ENCODE results near the gene MPZL1. TPM values are rescaled to one million over a fixed set of nuclear protein-coding genes. Genes with fewer than 3 reads are reported as not detected.

MPZL1 gene
- polyA plus RNA-seq = 10 to 100 TPM; 16.1 to 74.1 (median 46.4) TPM

DNA sequence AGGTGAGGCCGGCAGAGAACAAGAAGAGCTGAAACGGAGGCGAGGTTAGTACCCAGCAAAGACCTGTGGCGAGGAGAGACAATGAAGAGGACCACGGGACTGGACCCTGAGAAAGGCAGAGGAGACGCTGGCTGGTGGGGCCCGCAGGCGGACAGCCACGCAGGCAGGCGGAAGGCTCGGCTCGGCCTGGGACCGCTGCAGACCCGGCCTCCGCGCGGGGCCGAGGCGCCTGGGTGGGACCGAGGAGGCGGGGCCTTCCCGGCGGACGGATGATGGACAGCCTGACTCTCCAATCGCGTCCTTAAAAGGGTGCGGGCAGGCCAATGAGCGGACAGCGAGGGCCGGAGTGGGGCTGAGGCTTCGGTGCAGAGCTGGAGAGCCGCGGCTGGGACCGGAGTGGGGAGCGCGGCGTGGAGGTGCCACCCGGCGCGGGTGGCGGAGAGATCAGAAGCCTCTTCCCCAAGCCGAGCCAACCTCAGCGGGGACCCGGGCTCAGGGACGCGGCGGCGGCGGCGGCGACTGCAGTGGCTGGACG is at the start of gene MPZL1:
Gene MPZL1 (plus strand): TSS at position 366 of the 535 bp plus-strand sequence. CDS start 170 bp downstream, outside the sequence.
- peak within 1 kb of the TSS; percentile 70 for H3K27ac ChIP-seq (ENCODE audit: low read depth, low read length)
- WGBS, 3 donors = 0 to 1% (median 0%) methylated on average over 45 to 52 of the region's 52 CpGs

DNA sequence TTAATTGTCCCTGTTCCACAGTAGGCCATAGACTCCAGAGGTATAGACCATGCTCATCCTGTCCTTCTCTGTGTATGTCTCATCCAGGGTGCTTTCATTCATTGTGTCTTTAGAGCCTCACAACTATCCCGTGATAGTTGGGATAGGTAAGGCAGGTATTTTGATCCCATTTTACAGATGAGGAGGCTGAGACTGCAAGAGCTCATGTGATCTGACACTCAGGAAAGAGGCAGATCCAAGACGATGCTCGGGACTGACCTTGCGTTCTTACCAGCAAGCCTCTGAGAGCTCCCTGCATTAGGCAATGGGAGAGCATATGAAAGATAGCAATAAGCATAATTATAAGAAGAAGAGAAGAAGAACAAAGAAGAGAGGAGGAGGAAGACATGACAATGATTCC is 49.0 kb upstream of the MPZL1 start:
- H3K27ac ChIP-seq (ENCODE audit: low read depth, low read length) = no peak overlapping the region
- 66 to 79% (median 68%) methylated on average over 4 of the region's 4 CpGs for WGBS, 3 donors

DNA sequence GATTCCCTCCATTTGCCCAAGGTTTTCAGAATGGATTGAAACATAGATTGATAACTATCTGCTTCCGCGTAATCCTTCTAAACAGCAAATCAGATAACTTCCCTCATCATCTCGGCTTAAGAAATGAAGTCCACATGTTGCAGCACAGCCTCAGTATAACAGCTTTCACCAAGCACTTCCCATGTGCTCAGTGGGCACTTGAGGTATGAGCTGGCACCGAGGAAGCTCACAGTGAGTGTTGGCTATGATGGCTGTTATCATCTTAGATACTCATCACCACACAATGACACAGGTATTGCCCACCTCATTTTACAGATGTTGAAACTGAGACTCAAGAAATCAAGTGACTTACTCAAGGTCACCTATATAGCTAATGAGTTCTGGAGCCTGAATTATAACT is 48.5 kb upstream of the MPZL1 start:
- WGBS, 3 donors = 63 to 92% (median 74%) methylated on average over 4 of the region's 4 CpGs
- no peak overlapping the region for H3K27ac ChIP-seq (ENCODE audit: low read depth, low read length)

DNA sequence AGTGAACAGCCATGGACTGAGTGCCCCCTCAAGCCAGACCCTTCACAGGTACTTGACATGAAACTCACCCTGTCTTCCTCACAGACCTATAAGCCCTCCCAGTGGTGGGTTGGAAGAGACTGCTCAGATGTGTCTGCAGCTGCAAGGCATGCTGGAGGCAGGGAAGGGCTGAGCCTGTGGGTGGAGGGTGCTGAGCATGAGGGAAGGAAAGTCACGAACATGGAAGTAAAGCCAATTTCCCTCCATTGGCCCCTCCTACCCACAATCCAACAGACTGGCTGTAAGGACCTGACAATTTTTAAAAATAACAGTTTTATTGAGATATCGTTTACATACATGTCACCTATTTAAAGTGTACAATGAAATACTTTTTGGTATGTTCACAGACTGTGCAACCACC is 47.6 kb upstream of the MPZL1 start:
- WGBS, 3 donors = 72 to 80% (median 75%) methylated on average over 2 of the region's 2 CpGs
- no peak overlapping the region for H3K27ac ChIP-seq (ENCODE audit: low read depth, low read length)

DNA sequence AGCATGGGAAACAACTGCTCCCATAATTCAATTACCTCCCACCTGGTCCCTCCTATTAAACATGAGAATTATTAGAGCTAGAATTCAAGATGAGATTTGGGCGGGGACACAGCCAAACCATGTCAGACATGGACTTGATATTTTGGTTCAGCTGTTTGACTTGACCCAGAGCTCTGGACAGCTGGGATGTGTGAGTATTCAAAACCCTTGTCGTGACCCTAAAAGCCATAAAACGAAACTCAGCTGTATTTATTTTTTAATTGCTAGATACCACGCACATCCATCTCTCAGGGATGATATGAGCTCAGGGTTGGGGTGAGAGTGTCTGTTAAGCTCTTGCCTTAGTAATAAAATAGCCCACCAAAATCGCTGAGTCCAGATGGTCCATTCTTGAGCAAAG is 46.3 kb upstream of the MPZL1 start:
- H3K27ac ChIP-seq (ENCODE audit: low read depth, low read length) = no peak overlapping the region
- WGBS, 3 donors = 84 to 94% (median 88%) methylated on average over 5 of the region's 5 CpGs

DNA sequence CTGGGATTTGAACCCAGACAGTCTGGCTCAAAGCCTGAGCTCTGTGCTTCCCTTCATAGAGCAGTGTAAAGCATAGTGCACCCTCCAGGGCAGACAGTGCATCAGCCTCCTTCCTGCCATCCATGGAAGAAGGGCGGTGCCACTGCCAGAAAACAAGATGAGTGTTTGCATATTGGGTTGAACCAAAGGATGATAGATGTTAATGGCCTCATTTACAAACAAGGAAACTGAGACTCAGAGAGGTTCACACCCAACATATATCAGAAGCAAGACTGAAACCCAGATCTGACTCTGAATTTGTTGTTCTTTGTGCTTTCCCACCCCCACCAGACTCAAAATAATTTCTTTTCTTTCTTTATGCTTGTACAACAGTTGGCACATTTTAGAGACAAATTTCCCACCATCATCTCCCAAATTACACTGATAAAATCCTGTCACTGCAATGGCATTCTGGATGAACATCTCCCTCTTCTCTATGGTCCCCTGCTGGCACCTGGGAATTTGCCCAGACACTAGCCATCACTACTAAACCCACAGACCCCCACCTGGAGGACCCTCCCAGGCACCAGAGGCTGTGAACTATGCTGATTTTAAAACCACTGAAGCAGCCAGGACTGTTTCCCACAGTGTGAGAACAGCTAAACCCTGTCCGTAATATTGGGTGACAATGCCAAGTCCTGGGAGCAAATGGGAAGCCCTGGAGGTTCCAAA is 45.4 kb upstream of the MPZL1 start:
- H3K27ac ChIP-seq (ENCODE audit: low read depth, low read length) = no peak overlapping the region
- WGBS, 3 donors = 89 to 98% (median 94%) methylated on average over 2 of the region's 2 CpGs

DNA sequence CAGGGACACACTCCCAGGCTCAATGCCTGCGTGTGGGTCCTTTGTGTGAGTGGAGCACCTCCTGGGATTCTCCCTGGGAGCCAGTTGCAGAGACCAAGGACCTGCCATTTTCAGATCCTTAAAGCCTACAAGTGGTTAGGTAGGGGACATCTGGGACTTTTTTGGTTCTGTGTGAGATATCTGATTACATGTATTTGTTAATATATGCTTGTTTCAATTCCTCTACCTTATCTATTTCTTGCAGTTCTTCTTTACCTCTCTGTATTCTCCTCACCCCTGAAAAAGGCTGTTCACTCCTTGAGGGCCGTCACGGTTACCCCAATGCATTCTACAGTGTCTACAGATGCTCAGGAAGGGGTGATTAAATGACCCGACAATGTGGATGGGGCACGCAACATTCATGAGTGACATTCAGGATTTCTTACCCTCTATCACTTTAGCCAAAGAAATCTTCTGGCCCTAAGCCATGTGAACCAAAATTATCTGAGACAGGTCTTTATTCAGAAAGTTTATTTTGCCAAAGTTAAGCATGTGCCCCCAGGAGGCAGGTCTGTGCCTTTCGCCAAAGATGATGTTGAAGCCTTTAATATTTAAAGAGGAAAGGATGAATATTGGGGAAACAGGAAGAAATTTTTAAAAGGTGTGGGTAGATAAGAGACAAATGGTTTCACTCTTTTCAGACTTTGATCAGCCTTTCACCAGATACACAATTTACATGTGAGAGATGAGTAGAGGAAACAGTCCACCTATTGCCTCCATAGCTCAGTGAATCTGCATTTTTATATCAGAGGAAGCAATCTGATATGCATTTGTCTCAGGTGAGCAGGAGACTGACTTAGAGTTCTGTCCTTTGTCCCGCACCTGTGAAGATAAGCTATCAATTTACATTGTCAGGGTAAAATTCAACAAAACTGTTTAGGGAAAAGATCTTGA is 44.6 kb upstream of the MPZL1 start:
- WGBS, 3 donors = 78 to 88% (median 86%) methylated on average over 7 of the region's 7 CpGs

DNA sequence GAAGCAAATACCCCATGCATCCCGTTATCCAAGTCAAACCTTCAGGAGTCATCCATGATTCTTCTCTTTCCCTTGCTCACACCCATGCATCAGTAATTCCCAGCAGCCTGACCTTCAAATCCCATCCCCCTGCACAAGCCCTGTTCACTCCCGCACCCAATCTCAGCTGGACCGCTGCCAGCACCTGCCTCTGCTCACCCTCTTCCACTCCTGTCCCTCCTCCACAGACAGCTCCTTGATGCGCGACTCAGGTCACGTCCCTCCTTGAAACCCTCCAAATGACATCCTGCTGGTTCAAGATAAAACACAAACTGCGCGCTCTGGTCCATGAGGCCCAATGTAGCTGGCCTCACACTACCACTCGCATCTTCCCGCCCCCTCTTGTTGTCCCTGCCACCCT is 43.4 kb upstream of the MPZL1 start:
- no peak overlapping the region for H3K27ac ChIP-seq (ENCODE audit: low read depth, low read length)
- 91 to 95% (median 93%) methylated on average over 10 of the region's 10 CpGs for WGBS, 3 donors

More for the DNA sequence above, 44.6 kb upstream of the MPZL1 start:
- H3K27ac ChIP-seq (ENCODE audit: low read depth, low read length) = no peak overlapping the region

DNA sequence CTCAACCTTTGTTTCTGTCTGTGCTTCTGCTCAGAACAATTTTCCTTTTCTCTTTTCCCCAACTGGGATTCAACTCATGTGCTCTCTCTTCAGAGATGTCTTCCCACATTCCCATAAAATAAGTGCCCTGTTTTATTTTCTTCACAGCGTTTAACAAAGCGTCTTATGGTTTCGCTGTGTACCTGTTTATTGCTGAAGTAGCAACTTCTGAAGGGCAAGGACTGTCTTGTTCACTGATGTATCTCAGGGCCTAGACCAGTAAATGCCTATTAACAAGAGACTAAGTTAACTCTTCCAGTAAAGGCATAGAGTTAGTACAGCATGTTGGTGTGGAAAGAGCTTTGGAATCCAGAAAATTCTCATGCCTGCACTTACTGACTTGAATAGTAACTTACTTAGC is 42.9 kb upstream of the MPZL1 start:
- WGBS, 3 donors = 96 to 98% (median 97%) methylated on average over 3 of the region's 3 CpGs
- no peak overlapping the region for H3K27ac ChIP-seq (ENCODE audit: low read depth, low read length)

DNA sequence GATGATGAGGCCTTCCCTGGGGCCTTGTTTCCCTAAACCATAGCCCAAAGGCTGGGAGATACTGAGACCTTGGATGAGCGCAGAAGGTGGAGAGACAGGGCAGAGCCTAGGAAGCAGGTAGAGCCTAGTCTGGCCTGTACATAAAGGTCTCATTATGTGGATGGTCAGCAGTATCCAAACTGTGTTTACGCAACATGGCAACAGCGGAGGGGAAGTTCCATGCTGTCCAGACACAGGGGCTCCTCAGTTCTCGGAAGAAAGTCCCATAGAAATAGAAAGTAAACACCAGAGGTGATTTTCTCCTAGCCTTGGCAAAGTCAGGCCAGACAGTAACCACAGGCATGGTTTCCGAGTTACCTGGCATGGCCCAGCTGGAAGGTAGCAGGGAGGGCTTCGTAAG is 42.1 kb upstream of the MPZL1 start:
- H3K27ac ChIP-seq (ENCODE audit: low read depth, low read length) = no peak overlapping the region
- WGBS, 3 donors = 90 to 92% (median 92%) methylated on average over 6 of the region's 6 CpGs

DNA sequence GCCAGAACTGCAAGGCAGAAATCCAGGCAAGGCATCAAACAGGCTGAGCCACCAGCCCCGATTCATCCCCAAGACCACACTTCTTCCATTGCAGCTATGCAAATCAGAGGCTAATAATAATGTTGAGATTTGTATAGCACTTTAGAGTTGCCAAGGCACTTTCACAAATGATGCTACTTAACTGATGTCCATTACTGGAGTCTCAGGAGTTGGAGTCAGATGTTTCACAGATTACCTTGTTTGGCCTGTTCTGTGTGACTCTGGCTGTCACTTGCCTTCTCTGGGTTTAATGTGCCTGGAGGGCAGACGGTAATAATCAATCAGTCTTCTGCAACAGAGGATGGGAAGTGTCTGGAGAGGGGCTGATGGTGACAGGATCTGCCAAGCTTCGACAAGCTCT is 40.8 kb upstream of the MPZL1 start:
- WGBS, 3 donors = 59 to 77% (median 71%) methylated on average over 3 of the region's 3 CpGs
- H3K27ac ChIP-seq (ENCODE audit: low read depth, low read length) = no peak overlapping the region

DNA sequence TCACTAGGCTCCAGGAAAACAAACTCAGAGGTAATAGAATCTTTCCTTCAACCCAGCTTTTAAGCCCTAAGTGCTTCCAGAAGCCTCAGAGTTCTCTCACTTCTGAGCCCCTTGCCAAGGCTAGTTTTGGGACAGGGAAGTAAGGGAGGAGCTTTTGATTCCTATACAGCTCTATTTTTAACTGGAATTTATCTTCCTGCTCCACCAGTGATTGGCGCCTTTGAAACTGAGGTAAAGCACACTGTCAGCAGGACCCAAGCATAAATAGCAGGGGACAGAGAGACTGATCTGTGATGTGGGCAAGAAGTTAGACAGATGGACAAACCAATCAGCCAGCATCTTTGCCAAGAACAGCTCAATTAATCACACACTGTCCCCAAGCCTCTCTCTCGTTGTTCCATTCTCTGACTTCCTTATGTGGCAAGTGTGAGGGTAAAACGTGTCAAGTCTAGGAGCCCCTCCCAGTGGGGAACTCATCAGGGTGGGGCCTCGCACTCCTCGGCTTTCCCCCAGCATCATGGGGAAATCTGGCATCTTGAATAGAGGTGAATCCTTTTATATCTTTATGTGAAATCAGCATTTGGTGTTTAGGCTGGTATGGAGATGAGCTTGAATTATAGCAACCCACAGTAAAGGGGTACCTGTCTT is 40.2 kb upstream of the MPZL1 start:
- WGBS, 3 donors = 48 to 56% (median 49%) methylated on average over 5 of the region's 5 CpGs
- H3K27ac ChIP-seq (ENCODE audit: low read depth, low read length) = no peak overlapping the region

DNA sequence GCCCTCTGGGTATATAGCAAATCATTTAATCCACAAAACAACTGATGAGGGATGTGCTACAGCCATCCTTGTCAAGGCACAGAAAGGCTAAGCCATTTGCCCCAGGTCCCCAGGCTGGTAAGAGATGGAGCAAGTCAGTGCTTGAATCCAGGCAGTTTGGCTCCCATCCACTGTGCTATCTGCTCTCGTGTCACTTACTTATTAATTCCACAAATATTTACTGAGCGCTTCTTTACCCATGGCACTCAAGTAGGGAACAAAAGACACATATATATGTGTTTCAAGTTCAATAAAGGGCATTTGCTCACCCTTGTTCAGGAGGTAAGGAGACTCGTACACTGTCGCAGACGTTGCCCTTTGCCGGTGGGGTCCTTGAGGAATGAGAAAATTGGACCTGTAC is 38.6 kb upstream of the MPZL1 start:
- WGBS, 3 donors = 60 to 90% (median 90%) methylated on average over 6 of the region's 6 CpGs
- no peak overlapping the region for H3K27ac ChIP-seq (ENCODE audit: low read depth, low read length)

DNA sequence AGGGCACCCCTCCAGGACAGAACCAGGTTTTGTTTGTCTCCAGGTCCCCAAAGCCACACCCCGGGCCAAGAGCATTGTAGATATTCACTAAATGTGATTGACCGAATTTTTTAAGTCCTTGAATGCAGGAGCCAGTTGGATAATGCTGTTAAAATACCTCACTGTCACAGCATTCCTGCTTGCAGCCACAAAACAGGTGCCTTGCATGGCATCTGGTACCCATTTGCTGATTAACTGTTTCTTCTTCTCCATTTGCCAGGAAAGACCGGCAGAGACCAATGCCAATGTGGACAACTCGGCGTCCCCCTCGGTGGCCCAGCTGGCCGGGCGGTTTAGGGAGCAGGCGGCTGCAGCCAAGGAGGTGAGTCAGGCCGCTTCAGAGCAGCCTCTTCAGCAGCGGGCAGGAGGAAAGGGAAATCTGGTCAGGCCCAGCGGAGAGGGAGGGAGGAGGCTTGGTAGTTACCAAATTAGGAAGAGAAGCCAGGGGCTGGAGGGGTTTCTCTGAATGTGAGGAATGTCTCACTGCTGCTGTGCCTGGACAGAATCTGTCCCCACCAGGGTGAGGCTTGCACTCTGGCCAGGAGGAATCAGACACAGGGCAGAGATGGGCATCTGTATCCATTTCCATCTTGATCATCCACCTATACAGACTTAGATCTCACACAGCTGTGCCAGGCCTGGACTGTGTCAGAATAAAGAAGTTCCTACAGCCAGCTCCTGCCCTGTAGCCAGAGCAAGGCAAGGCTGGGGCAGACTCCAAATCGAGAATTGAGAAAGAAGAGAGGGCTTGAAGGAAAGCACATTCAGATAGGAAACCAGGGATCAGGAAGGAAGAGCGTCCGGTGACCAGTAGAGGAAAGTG is 37.9 kb upstream of the MPZL1 start:
- WGBS, 3 donors = 66 to 73% (median 68%) methylated on average over 15 of the region's 15 CpGs
- no peak overlapping the region for H3K27ac ChIP-seq (ENCODE audit: low read depth, low read length)

DNA sequence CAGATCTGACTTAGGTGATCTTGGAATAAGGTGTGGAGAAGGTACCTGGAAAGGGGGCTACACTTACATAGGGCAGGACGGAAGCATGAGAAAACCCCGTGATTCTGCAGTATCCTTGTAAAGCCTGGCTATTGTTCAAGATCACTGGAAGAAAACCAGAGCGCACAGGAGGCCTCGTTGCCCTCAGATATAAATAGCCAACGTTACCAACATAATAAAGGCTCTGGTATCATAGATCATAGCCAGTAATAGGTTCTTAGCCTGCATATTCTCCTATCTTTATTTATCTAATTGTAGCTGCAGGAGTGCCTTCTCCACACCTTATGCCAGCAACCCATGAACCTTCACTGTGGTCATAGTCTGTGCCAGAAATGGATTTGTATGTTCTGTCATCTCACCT is 35.9 kb upstream of the MPZL1 start:
- 37 to 71% (median 55%) methylated on average over 5 of the region's 5 CpGs for WGBS, 3 donors
- H3K27ac ChIP-seq (ENCODE audit: low read depth, low read length) = no peak overlapping the region

DNA sequence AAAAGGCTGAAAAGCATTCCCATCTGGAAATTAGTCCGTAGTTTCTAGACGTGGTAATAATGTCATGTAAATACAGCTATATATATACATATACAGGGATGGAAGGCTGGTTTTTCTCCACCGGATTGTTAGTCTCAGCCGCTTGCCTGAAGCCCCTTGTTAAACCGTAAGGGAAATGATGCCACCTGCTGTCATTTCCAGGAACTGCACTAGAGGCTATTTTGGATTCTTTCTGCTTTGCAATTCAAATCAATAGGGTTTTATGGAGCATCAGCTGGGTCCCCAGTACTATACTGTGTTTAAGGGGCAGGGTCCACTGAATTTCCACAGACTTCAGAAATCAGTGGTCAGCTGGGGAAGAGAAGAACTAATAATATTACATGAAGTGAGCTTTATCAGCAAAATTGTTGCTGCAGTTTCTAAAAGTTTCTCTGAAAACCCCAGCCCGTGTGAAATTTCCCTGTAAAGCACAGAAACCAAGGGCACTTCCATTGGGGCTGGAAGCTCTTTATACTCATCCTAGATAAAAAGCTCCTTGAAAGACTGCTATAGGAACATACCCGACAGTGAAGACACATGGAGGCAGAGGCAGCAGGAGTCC is 33.8 kb upstream of the MPZL1 start:
- no peak overlapping the region for H3K27ac ChIP-seq (ENCODE audit: low read depth, low read length)
- WGBS, 3 donors = 18 to 27% (median 20%) methylated on average over 7 of the region's 7 CpGs

DNA sequence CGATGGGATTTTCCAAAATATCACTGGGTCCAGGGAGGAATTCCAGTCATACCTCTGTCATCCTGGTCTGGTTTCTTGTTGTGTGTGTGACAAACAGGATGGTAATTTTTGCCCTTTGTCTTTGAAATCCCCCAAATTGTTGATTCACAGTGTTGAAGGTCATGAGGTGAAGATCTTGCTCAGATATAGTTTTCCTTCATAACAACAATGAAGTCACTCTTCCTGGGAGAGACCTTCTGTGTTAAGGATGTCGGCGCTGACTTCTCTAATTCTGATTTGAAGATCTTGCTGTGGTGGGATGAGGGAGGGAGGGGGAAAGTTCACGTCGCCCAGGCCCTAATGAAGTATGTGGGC is 32.2 kb upstream of the MPZL1 start:
- 51 to 81% (median 77%) methylated on average over 5 of the region's 5 CpGs for WGBS, 3 donors
- H3K27ac ChIP-seq (ENCODE audit: low read depth, low read length) = no peak overlapping the region

DNA sequence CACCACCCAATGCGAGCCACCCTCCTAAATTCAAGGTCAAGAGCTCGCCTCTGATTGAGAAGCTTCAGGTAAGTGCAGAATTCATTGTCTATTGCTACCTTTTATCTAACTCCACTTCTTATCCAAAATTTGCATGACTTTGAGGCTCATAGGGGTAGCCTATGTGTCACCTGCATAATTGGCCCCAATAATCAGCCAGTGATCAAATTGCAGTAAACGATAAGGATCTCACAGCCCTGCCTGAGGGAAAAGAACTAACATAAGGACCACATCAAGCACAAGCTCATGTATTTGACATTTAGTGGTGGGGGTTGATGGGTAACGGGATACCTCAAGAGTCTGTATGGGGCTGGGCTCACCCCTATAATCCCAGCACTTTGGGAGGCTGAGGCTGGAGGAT is 31.7 kb upstream of the MPZL1 start:
- no peak overlapping the region for H3K27ac ChIP-seq (ENCODE audit: low read depth, low read length)
- WGBS, 3 donors = 64 to 93% (median 90%) methylated on average over 4 of the region's 4 CpGs

All from adipose tissue (tissue), 3 donors.